ENCODE measurements around the gene MASP1.

MASP1 gene

DNA sequence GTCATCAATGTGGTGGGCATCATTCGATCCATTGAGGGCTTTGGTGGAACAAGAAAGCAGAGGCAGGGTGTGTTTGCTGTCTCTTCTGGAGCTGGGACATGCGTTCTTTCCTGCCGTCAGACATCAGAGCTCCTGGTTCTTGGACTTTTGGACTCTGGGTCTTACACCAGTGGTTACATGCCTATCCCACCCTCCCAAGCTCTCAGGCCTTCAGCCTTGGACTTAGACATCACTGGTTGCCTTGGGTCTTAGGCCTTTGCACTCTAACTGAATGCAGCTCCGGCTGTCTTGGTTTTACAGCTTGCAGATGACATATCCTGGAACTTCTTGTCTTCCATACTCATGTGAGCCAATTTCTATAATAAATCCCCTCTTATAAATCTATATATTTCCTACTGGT lies 8.1 kb upstream of the MASP1 start:
- Histone ChIP-seq H3K79me1 (ENCODE audit: low read length) (no peaks in the 10 kb centered on the region), H2BK5ac (ENCODE audit: low read length) (no peak overlapping the region), H3K27ac (ENCODE audit: low read depth, low read length) (no peak overlapping the region), H3K36me3 (ENCODE audit: control insufficient read depth, insufficient read depth, low read length) (no peaks in the 10 kb centered on the region), H2BK120ac (ENCODE audit: low read depth, low read length) (no peak overlapping the region), H3K4me1 (ENCODE audit: control insufficient read depth, low read depth, low read length) (no peaks in the 10 kb centered on the region), H4K8ac (ENCODE audit: low read depth, low read length) (no peak overlapping the region), H2AK5ac (ENCODE audit: low read length) (no peak overlapping the region), H3K9ac (ENCODE audit: low read length) (no peak overlapping the region), H3K27me3 (ENCODE audit: insufficient read depth, low read length, poor library complexity) (no peaks in the 10 kb centered on the region), H3K4me3 (ENCODE audit: low read length) (no peak overlapping the region), H3K4ac (ENCODE audit: low read depth, low read length) (no peak overlapping the region), H3K79me2 (ENCODE audit: control insufficient read depth, insufficient read depth, low read length) (no peaks in the 10 kb centered on the region), H3K18ac (ENCODE audit: low read length) (no peak overlapping the region), H3K56ac (ENCODE audit: low read length) (no peak overlapping the region), H3K23ac (ENCODE audit: low read length) (no peak overlapping the region), H3K4me2 (ENCODE audit: low read length) (no peak overlapping the region), H2BK15ac (replicated peaks; ENCODE audit: low read depth) (no peak overlapping the region), H4K5ac (ENCODE audit: low read length) (no peak overlapping the region)
- WGBS (ENCODE audit: extremely low coverage, insufficient coverage, low lambda C conversion rate): no CpG with 5 or more reads among the region's 4 CpGs
- no peak for DNase-seq

- Histone ChIP-seq H4K8ac (ENCODE audit: low read depth, low read length) (no peak overlapping the region), H2BK120ac (ENCODE audit: low read depth, low read length) (no peak overlapping the region), H3K56ac (ENCODE audit: low read length) (no peak overlapping the region), H2BK5ac (ENCODE audit: low read length) (no peak overlapping the region), H2AK5ac (ENCODE audit: low read length) (no peak overlapping the region), H3K4me3 (ENCODE audit: low read length) (no peak overlapping the region), H4K5ac (ENCODE audit: low read length) (no peak overlapping the region), H3K79me1 (ENCODE audit: low read length) (no peaks in the 10 kb centered on the region), H3K4me2 (ENCODE audit: low read length) (no peak overlapping the region), H3K79me2 (ENCODE audit: control insufficient read depth, insufficient read depth, low read length) (no peaks in the 10 kb centered on the region), H3K4me1 (ENCODE audit: control insufficient read depth, low read depth, low read length) (no peaks in the 10 kb centered on the region), H3K27ac (ENCODE audit: low read depth, low read length) (no peak overlapping the region), H3K23ac (ENCODE audit: low read length) (no peak overlapping the region), H3K36me3 (ENCODE audit: control insufficient read depth, insufficient read depth, low read length) (no peaks in the 10 kb centered on the region), H2BK15ac (replicated peaks; ENCODE audit: low read depth) (no peak overlapping the region), H3K18ac (ENCODE audit: low read length) (no peak overlapping the region), H3K9ac (ENCODE audit: low read length) (no peak overlapping the region), H3K27me3 (ENCODE audit: insufficient read depth, low read length, poor library complexity) (no peaks in the 10 kb centered on the region), H3K4ac (ENCODE audit: low read depth, low read length) (no peak overlapping the region)
- no CpG with 5 or more reads among the region's 2 CpGs for WGBS (ENCODE audit: extremely low coverage, insufficient coverage, low lambda C conversion rate)
- no peak for DNase-seq
Observed at GRCh38 chr3:187296911-187297310, 5.4 kb upstream of the MASP1 start.

DNA sequence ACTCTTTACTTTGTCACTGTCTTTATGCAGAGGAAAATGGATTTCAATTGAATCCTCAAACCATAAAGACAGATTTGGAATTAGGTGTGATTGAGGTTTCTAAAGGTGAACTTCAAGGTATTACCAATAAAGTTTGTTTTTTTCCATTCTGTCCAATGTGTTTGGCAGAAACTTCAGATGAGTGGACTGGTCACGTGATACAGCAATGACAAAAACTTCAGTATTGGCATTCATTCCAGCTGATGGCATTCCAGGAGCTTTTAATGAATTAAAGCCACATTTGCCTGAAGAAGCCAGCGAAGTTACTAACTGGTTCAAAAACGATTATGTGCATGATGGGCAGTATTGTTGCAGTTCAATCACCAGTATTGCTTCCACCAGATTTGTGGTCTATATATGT lies 4.5 kb upstream of the MASP1 start:
- H2BK120ac ChIP-seq (ENCODE audit: low read depth, low read length): no peak overlapping the region
- no peak overlapping the region for H2BK15ac ChIP-seq (replicated peaks; ENCODE audit: low read depth)
- no peak overlapping the region for H3K18ac ChIP-seq (ENCODE audit: low read length)
- no peak for DNase-seq
- WGBS (ENCODE audit: extremely low coverage, insufficient coverage, low lambda C conversion rate): no CpG with 5 or more reads among the region's 3 CpGs
- H3K79me1 ChIP-seq (ENCODE audit: low read length): no peaks in the 10 kb centered on the region
- no peaks in the 10 kb centered on the region for H3K27me3 ChIP-seq (ENCODE audit: insufficient read depth, low read length, poor library complexity)
- no peak overlapping the region for H4K8ac ChIP-seq (ENCODE audit: low read depth, low read length)
- no peak overlapping the region for H3K4ac ChIP-seq (ENCODE audit: low read depth, low read length)
- no peak overlapping the region for H3K23ac ChIP-seq (ENCODE audit: low read length)
- no peak overlapping the region for H4K5ac ChIP-seq (ENCODE audit: low read length)
- H3K4me2 ChIP-seq (ENCODE audit: low read length): no peak overlapping the region
- H2BK5ac ChIP-seq (ENCODE audit: low read length): no peak overlapping the region
- no peak overlapping the region for H3K4me3 ChIP-seq (ENCODE audit: low read length)
- H3K36me3 ChIP-seq (ENCODE audit: control insufficient read depth, insufficient read depth, low read length): no peaks in the 10 kb centered on the region
- no peaks in the 10 kb centered on the region for H3K4me1 ChIP-seq (ENCODE audit: control insufficient read depth, low read depth, low read length)
- H2AK5ac ChIP-seq (ENCODE audit: low read length): no peak overlapping the region
- no peaks in the 10 kb centered on the region for H3K79me2 ChIP-seq (ENCODE audit: control insufficient read depth, insufficient read depth, low read length)
- no peak overlapping the region for H3K27ac ChIP-seq (ENCODE audit: low read depth, low read length)
- H3K56ac ChIP-seq (ENCODE audit: low read length): no peak overlapping the region
- H3K9ac ChIP-seq (ENCODE audit: low read length): no peak overlapping the region

GRCh38 chr3:187295316-187296034 lies 3.9 kb upstream of the MASP1 start:
- H3K18ac ChIP-seq (ENCODE audit: low read length): no peak overlapping the region
- H3K4me1 ChIP-seq (ENCODE audit: control insufficient read depth, low read depth, low read length): no peaks in the 10 kb centered on the region
- no peak overlapping the region for H2BK15ac ChIP-seq (replicated peaks; ENCODE audit: low read depth)
- H3K9ac ChIP-seq (ENCODE audit: low read length): no peak overlapping the region
- no peaks in the 10 kb centered on the region for H3K36me3 ChIP-seq (ENCODE audit: control insufficient read depth, insufficient read depth, low read length)
- no peak overlapping the region for H2AK5ac ChIP-seq (ENCODE audit: low read length)
- no CpG with 5 or more reads among the region's 6 CpGs for WGBS (ENCODE audit: extremely low coverage, insufficient coverage, low lambda C conversion rate)
- no peak overlapping the region for H3K27ac ChIP-seq (ENCODE audit: low read depth, low read length)
- H4K8ac ChIP-seq (ENCODE audit: low read depth, low read length): no peak overlapping the region
- H3K79me1 ChIP-seq (ENCODE audit: low read length): no peaks in the 10 kb centered on the region
- H3K27me3 ChIP-seq (ENCODE audit: insufficient read depth, low read length, poor library complexity): no peaks in the 10 kb centered on the region
- DNase-seq: peak; percentile 59
- H2BK120ac ChIP-seq (ENCODE audit: low read depth, low read length): no peak overlapping the region
- no peak overlapping the region for H4K5ac ChIP-seq (ENCODE audit: low read length)
- no peak overlapping the region for H3K23ac ChIP-seq (ENCODE audit: low read length)
- no peak overlapping the region for H3K4ac ChIP-seq (ENCODE audit: low read depth, low read length)
- H3K79me2 ChIP-seq (ENCODE audit: control insufficient read depth, insufficient read depth, low read length): no peaks in the 10 kb centered on the region
- no peak overlapping the region for H3K4me3 ChIP-seq (ENCODE audit: low read length)
- no peak overlapping the region for H3K56ac ChIP-seq (ENCODE audit: low read length)
- no peak overlapping the region for H2BK5ac ChIP-seq (ENCODE audit: low read length)
- H3K4me2 ChIP-seq (ENCODE audit: low read length): no peak overlapping the region

GRCh38 chr3:187293516-187294430 lies 2.2 kb upstream of the MASP1 start:
- no peak overlapping the region for H2BK5ac ChIP-seq (ENCODE audit: low read length)
- no CpG with 5 or more reads among the region's 9 CpGs for WGBS (ENCODE audit: extremely low coverage, insufficient coverage, low lambda C conversion rate)
- no peak overlapping the region for H4K8ac ChIP-seq (ENCODE audit: low read depth, low read length)

More at GRCh38 chr3:187293516-187294430, 2.2 kb upstream of the MASP1 start:
- Histone ChIP-seq H3K56ac (ENCODE audit: low read length) (no peak overlapping the region), H3K79me2 (ENCODE audit: control insufficient read depth, insufficient read depth, low read length) (no peaks in the 10 kb centered on the region), H3K4me3 (ENCODE audit: low read length) (no peak overlapping the region), H3K18ac (ENCODE audit: low read length) (no peak overlapping the region), H2BK120ac (ENCODE audit: low read depth, low read length) (no peak overlapping the region), H2BK15ac (replicated peaks; ENCODE audit: low read depth) (no peak overlapping the region), H3K4me2 (ENCODE audit: low read length) (no peak overlapping the region), H3K27ac (ENCODE audit: low read depth, low read length) (no peak overlapping the region), H3K27me3 (ENCODE audit: insufficient read depth, low read length, poor library complexity) (no peaks in the 10 kb centered on the region), H4K5ac (ENCODE audit: low read length) (no peak overlapping the region), H3K79me1 (ENCODE audit: low read length) (no peaks in the 10 kb centered on the region), H3K4ac (ENCODE audit: low read depth, low read length) (no peak overlapping the region), H3K36me3 (ENCODE audit: control insufficient read depth, insufficient read depth, low read length) (no peaks in the 10 kb centered on the region), H3K4me1 (ENCODE audit: control insufficient read depth, low read depth, low read length) (no peaks in the 10 kb centered on the region), H3K23ac (ENCODE audit: low read length) (no peak overlapping the region), H3K9ac (ENCODE audit: low read length) (no peak overlapping the region), H2AK5ac (ENCODE audit: low read length) (no peak overlapping the region)
- DNase-seq: no peak

Measured in mesendoderm (in vitro differentiated cells).